Heart left ventricle (tissue), 16 donors: Measurements from ENCODE around the gene GET4. TPM values are rescaled to one million over a fixed set of nuclear protein-coding genes. Genes with fewer than 3 reads are reported as not detected.
A peak's percentile ranks its signal among the peaks of the same experiment; 100 is the strongest.

Experiments used
- ATAC-seq, 4 donors: fragments of 200-7000 bp; cut with Tn5 transposase; one replicate each; pipeline ENCODE4 v1.9.1; 2020 to 2022; ENCODE audit warnings: moderate library complexity in 4 of 4, mild to moderate bottlenecking in 3 of 4, moderate number of reproducible peaks in 1 of 4
- DNase-seq, 5 donors: peaks; one replicate each; pipeline ENCODE4 v3.0.0-alpha.2; 2020
- H3K27ac ChIP-seq, 12 donors: fragments of 200-600 bp; sonication (generic) in 4 of 12; one replicate each; pipeline versions ENCODE4 v1.5.0 to v1.8.0; 2016 to 2022; ENCODE audit warnings: mild to moderate bottlenecking in 2 of 12
- H3K27me3 ChIP-seq, 9 donors: fragments of 200-600 bp; sonication (generic) in 2 of 9; one replicate each; pipeline versions ENCODE4 v1.5.1 to v1.8.0; 2016 to 2022; ENCODE audit warnings: mild to moderate bottlenecking in 3 of 9
- H3K36me3 ChIP-seq, 9 donors: fragments of 200-600 bp; sonication (generic) in 2 of 9; one replicate each; pipeline versions ENCODE4 v1.5.0 to v1.8.0; 2018 to 2022; ENCODE audit warnings: mild to moderate bottlenecking in 2 of 9
- H3K4me1 ChIP-seq, 12 donors: fragments of 200-600 bp; sonication (generic) in 4 of 12; one replicate each; pipeline versions ENCODE4 v1.5.0 to v1.8.0; 2016 to 2022; ENCODE audit warnings: mild to moderate bottlenecking in 3 of 12
- H3K4me3 ChIP-seq, 12 donors: fragments of 200-600 bp; sonication (generic) in 4 of 12; one replicate each; pipeline versions ENCODE4 v1.5.0 to v1.8.0; 2017 to 2022; ENCODE audit warnings: mild to moderate bottlenecking in 9 of 12, moderate library complexity in 4 of 12
- H3K9me3 ChIP-seq, 12 donors: fragments of 200-600 bp; sonication (generic) in 4 of 12; one replicate each; pipeline versions ENCODE4 v1.5.0 to v1.8.0; 2016 to 2022; ENCODE audit warnings: mild to moderate bottlenecking in 1 of 12
- POLR2A ChIP-seq, 2 donors: fragments of 450-650 bp; IDR thresholded peaks; one replicate each; pipeline ENCODE4 v1.6.1; 2017; ENCODE audit warnings: antibody characterized with exemption in 2 of 2, mild to moderate bottlenecking in 2 of 2, moderate library complexity in 2 of 2
- WGBS, 4 donors: extraction: QIAGEN DNeasy Blood & Tissue Kit in 2 of 4; methylation state at CpG; one replicate each; pipeline versions ENCODE4 v1.1.5 to v1.1.7; 2013 to 2018; 5-methylcytosine and 5-hydroxymethylcytosine counted together
- intact Hi-C, 10 donors: fragments of 100-400 bp; cut with DNase I; formaldehyde crosslinking; loops; one replicate each; pipeline versions ENCODE4 v1.11.1 to v1.14.2; 2022
- polyA plus RNA-seq, 2 donors: library from polyadenylated mRNA; stranded (reverse); fragments of 200-250 nt; gene quantifications; one replicate each; pipeline ENCODE4 v1.2.3, GENCODE V29; 2013
- total RNA-seq, 9 donors: library from RNA; depleted of rRNA in 2 of 9; stranded (reverse); fragments of >200 nt in 2 of 9; fragmentation: NEBNext Ultra II Directional in 3 of 9; extraction: Animal tissue kit (Norgen Biotek cat#: 25700) in 3 of 9; gene quantifications; one replicate each; pipeline versions ENCODE4 v1.1.0 to v1.2.4, GENCODE V29; 2016 to 2023
- TF ChIP-seq, protein P1 (sequence below), 12 donors: fragments of 200-600 bp; sonication (generic) in 4 of 12; IDR thresholded peaks; one replicate each; pipeline versions ENCODE4 v1.5.0 to v1.8.0; 2018 to 2022; ENCODE audit warnings: antibody characterized with exemption in 12 of 12, mild to moderate bottlenecking in 5 of 12
- donor health status: ischemic (EF 13 %, LVEDD 7.1; RV severe dilation, severe dysfunction).
- donor health status: healthy with polysubstance abuse.
- donor health status: DM: no; HTN: yes; CAD: no.
- donor health status: DM: no; HTN: no; CAD: no.
- donor health status: ischemic (EF 25% LVEDD 6.9; RV normal size, moderate dysfunction).
- donor health status: ischemic (EF 25% LVEDD 5.7; RV mildly dilated, moderate dysfunction).
- donor health status: healthy.
- donor health status: DM: yes; HTN: yes; CAD: no.
- donor health status: ischemic (EF 35%, LVEDD 5.7; RV mildly dilated, moderate dysfunction).
- donor health status: nonischemic (EF 11% LVEDD 7.7; RV severe dilation, severe dysfunction).
- donor health status: DM: yes; HTN: yes; CAD: no.
- donor health status: PGD.
- donor health status: ischemic (EF 29% LVEDD 5.4; RV normal size, mild dysfunction).
- donor health status: nonischemic (EF 23%, LVEDD 6.1; RV moderate dilation, normal function).

The GET4 gene
- total and polyA plus RNA-seq, 11 donors, result 14.6 to 34.1 (median 19.7) TPM

DNA sequence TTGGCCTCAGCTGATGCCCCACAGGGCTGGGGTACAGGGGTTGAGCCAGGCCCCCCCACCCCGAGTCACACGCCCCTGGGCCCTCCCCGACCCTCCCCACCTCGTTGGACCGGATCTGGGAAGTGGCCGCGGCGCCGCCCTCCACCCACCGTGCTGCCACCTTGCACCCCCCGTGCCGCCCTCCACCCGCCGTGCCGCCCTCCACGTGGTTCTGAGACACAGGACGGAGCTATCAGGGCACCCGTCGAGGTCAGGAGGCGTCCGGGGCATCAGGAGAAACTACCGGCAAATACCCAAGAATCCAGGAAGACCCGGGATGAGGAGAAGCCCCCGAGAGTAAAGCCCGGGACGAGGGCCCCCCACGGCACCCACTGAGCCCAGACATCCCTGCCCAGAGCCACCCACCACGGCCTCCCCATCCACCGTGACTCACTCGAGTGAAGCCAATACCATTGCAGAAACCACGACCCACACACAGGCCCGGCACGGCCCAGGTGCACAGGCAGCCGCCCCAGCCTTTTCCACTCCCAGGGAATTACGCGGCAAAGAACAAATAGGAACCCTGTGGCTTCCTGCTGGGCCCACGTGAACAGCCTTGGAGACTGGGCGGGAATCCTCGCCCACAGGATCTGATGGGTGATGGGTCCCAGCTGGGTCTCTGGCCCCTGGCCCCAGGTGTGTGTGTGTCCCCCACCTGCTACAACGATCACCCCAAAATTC lies 44.2 kb downstream of the GET4 start:
- no peak overlapping the region for H3K27ac ChIP-seq
- no peak for ATAC-seq
- H3K4me3 ChIP-seq, result no peak overlapping the region
- 82 to 87% (median 85%) methylated on average over 27 to 40 of the region's 40 CpGs for WGBS, 4 donors
- no peaks in the 10 kb centered on the region for H3K9me3 ChIP-seq
- H3K27me3 ChIP-seq, result peaks cover 0 to 5% (median 0%) of the 10 kb centered on the region in 9 donors
- no peak for TF ChIP-seq POLR2A (IDR thresholded peaks at IDR 0.05)
- TF ChIP-seq, protein P1, sequence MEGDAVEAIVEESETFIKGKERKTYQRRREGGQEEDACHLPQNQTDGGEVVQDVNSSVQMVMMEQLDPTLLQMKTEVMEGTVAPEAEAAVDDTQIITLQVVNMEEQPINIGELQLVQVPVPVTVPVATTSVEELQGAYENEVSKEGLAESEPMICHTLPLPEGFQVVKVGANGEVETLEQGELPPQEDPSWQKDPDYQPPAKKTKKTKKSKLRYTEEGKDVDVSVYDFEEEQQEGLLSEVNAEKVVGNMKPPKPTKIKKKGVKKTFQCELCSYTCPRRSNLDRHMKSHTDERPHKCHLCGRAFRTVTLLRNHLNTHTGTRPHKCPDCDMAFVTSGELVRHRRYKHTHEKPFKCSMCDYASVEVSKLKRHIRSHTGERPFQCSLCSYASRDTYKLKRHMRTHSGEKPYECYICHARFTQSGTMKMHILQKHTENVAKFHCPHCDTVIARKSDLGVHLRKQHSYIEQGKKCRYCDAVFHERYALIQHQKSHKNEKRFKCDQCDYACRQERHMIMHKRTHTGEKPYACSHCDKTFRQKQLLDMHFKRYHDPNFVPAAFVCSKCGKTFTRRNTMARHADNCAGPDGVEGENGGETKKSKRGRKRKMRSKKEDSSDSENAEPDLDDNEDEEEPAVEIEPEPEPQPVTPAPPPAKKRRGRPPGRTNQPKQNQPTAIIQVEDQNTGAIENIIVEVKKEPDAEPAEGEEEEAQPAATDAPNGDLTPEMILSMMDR (IDR thresholded peaks at IDR 0.05), result no peak
- DNase-seq, result peak; percentile 7 to 56 (median 17)
- peaks cover 0 to 36% (median 8%) of the 10 kb centered on the region in 12 donors for H3K4me1 ChIP-seq
- no peaks in the 10 kb centered on the region for H3K36me3 ChIP-seq
- intact Hi-C loops, result no loop called here

DNA sequence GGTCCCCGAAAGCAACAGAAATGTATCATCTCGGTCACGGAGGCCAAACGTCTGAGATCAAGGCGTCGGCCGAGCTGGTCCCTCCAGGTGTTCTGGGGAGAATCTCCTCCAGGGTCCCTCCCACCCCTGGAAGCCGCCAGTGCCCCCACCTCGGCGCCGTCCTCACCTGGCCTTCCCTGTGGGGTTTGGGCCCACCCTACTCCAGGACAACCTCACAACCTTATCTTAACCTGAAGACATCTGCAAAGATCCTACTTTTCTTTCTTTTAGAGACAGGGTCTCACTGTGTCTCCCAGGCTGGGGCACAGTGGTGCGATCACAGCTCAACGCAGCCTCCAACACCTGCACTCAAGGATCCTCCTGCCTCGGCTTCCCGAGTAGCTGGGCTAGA lies 44.7 kb downstream of the GET4 start:
- TF ChIP-seq, protein P1 (IDR thresholded peaks at IDR 0.05), result no peak
- TF ChIP-seq POLR2A (IDR thresholded peaks at IDR 0.05), result no peak
- no peak overlapping the region for H3K4me3 ChIP-seq
- H3K9me3 ChIP-seq, result no peaks in the 10 kb centered on the region
- ATAC-seq, result no peak
- WGBS, 4 donors, result 91 to 96% (median 94%) methylated on average over 15 of the region's 15 CpGs
- H3K36me3 ChIP-seq, result no peaks in the 10 kb centered on the region
- no peak overlapping the region for H3K27ac ChIP-seq
- DNase-seq, result peak in 2 of 5 donors; percentile 27 to 51
- intact Hi-C loops, result no loop called here
- H3K27me3 ChIP-seq, result peaks cover 0 to 5% (median 0%) of the 10 kb centered on the region in 9 donors
- peaks cover 0 to 37% (median 10%) of the 10 kb centered on the region in 12 donors for H3K4me1 ChIP-seq

GRCh38 chr7:921581-922333 lies 45.4 kb downstream of the GET4 start:
- H3K4me3 ChIP-seq, result peak overlapping the region in 2 of 12 donors; percentile 8 to 38
- WGBS, 4 donors, result 65 to 78% (median 71%) methylated on average over 24 to 36 of the region's 36 CpGs
- TF ChIP-seq, protein P1 (IDR thresholded peaks at IDR 0.05), result no peak
- no peak for TF ChIP-seq POLR2A (IDR thresholded peaks at IDR 0.05)
- H3K4me1 ChIP-seq, result peaks cover 0 to 41% (median 10%) of the 10 kb centered on the region in 12 donors
- no peaks in the 10 kb centered on the region for H3K9me3 ChIP-seq
- peak; percentile 5 to 44 (median 18) for DNase-seq
- H3K27ac ChIP-seq, result peak overlapping the region in 1 of 12 donors; percentile 89
- intact Hi-C loops, result no loop called here
- no peaks in the 10 kb centered on the region for H3K36me3 ChIP-seq
- ATAC-seq, result no peak
- peaks cover 0 to 5% (median 0%) of the 10 kb centered on the region in 9 donors for H3K27me3 ChIP-seq
